ENCODE measurements around the gene HMGCS2.

DNA sequence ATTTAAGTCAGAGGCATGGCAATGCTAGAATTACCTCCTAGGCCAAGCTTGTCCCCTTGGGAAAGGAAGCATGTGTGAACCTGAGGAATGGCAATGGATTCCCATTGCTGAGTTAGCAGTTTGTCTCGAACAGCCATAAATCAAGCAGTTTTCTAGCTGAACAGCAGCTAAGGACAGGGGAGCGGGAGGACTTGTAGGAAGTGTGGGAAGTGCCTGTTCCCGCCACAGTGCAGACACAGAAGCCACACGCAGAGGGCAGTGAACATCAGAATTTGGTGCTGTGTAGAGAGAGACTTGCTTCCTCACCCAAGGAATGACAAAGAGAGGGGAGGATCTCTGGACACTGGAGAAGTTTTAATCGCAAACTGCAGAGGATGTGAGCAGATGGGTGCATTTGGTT lies 53.2 kb downstream of the HMGCS2 start:
- TF ChIP-seq REST (IDR thresholded peaks at IDR 0.05) (no peak), SP1 (IDR thresholded peaks at IDR 0.05) (no peak), CTCF (IDR thresholded peaks at IDR 0.05; ENCODE audit: low read depth, low read length, missing input control) (no peak), JUND (IDR thresholded peaks at IDR 0.05) (no peak), ATF3 (IDR thresholded peaks at IDR 0.05) (no peak), EGR1 (IDR thresholded peaks at IDR 0.05; ENCODE audit: low read depth in 2 of 2) (no peak)
